Fibroblast of lung (primary cell): ENCODE data around the gene CLEC2A. TPM values are rescaled to one million over a fixed set of nuclear protein-coding genes. Genes with fewer than 3 reads are reported as not detected.

ENCODE experiments used
- DNase-seq, 2 donors: peaks; one replicate each; pipeline versions ENCODE4 v3.0.0 to v3.0.0-alpha.2; 2010; ENCODE audit warnings: low read depth in 2 of 2
- H2AFZ ChIP-seq: 2 replicates; pipeline ENCODE4 v1.5.1; 2012; ENCODE audit warnings: low read length, control low read depth, inconsistent platforms
- H3K27ac ChIP-seq: 2 replicates; pipeline ENCODE4 v1.5.1; 2011; ENCODE audit warnings: low read length, control low read depth; ENCODE audit not compliant: insufficient read depth
- H3K27me3 ChIP-seq: 2 replicates; pipeline ENCODE4 v1.5.1; 2011; ENCODE audit warnings: mild to moderate bottlenecking, low read length; ENCODE audit not compliant: control insufficient read depth, insufficient read depth
- H3K36me3 ChIP-seq: 2 replicates; pipeline ENCODE4 v1.5.1; 2011; ENCODE audit warnings: low read length; ENCODE audit not compliant: control insufficient read depth, insufficient read depth
- H3K4me1 ChIP-seq: 2 replicates; pipeline ENCODE4 v1.5.1; 2011; ENCODE audit warnings: low read length; ENCODE audit not compliant: control insufficient read depth, insufficient read depth; ENCODE audit errors: extremely low read depth
- H3K4me2 ChIP-seq: 2 replicates; pipeline ENCODE4 v1.5.1; 2011; ENCODE audit warnings: low read length, control low read depth; ENCODE audit not compliant: insufficient read depth; ENCODE audit errors: extremely low read depth
- H3K4me3 ChIP-seq, 4 experiments: fragments of 200-600 bp in 1 of 4; sonication (generic) in 1 of 4; replicated peaks in 1 of 4; 2 replicates each; pipeline ENCODE4 v1.5.1; 2011 to 2016; ENCODE audit warnings: low read length in 4 of 4, low read depth in 3 of 4, mild to moderate bottlenecking in 3 of 4, control low read depth in 2 of 4, inconsistent platforms in 1 of 4, mixed read lengths in 1 of 4; ENCODE audit not compliant: insufficient read depth in 1 of 4; ENCODE audit errors: control extremely low read depth in 1 of 4
- H3K79me2 ChIP-seq: 2 replicates; pipeline ENCODE4 v1.5.1; 2012; ENCODE audit warnings: mild to moderate bottlenecking, low read length, inconsistent platforms; ENCODE audit not compliant: control insufficient read depth, insufficient read depth
- H3K9ac ChIP-seq: 2 replicates; pipeline ENCODE4 v1.5.1; 2011; ENCODE audit warnings: mild to moderate bottlenecking, low read length, control low read depth; ENCODE audit not compliant: insufficient read depth
- H3K9me3 ChIP-seq: 2 replicates; pipeline ENCODE4 v1.5.1; 2012; ENCODE audit warnings: low read depth, low read length; ENCODE audit not compliant: control insufficient read depth, insufficient read depth
- H4K20me1 ChIP-seq: 2 replicates; pipeline ENCODE4 v1.5.1; 2011; ENCODE audit warnings: low read length; ENCODE audit not compliant: control insufficient read depth, insufficient read depth; ENCODE audit errors: extremely low read depth
- CTCF ChIP-seq, 2 donors: IDR thresholded peaks in 1 of 2; conservative IDR thresholded peaks in 1 of 2; 1 replicate in 1 of 2; 2 replicates in 1 of 2; pipeline ENCODE4 v1.5.1; 2011 to 2012; ENCODE audit warnings: low read length in 2 of 2, control low read depth in 1 of 2, inconsistent platforms in 1 of 2, low read depth in 1 of 2, mild to moderate bottlenecking in 1 of 2
- EZH2 ChIP-seq: IDR thresholded peaks from 2 replicates; pipeline ENCODE4 v1.5.1; 2012; ENCODE audit warnings: low read length, control low read depth, mild to moderate bottlenecking; ENCODE audit errors: missing control alignments
- polyA plus RNA-seq, 2 donors: library from polyadenylated mRNA; depleted of rRNA in 1 of 2; stranded (reverse) in 1 of 2; unstranded in 1 of 2; fragments of >200 nt; gene quantifications; 2 replicates each; pipeline ENCODE4 v1.2.1, GENCODE V29; 2011 to 2012; ENCODE audit warnings: missing spikeins in 1 of 2
- total RNA-seq: library from RNA; depleted of rRNA; stranded (reverse); fragments of >200 nt; gene quantifications from 2 replicates; pipeline ENCODE4 v1.2.1, GENCODE V29; 2014

The CLEC2A gene
- total and polyA plus RNA-seq, 2 donors (not counting 1 experiment from before 2014, with no cell fraction given): not detected

DNA sequence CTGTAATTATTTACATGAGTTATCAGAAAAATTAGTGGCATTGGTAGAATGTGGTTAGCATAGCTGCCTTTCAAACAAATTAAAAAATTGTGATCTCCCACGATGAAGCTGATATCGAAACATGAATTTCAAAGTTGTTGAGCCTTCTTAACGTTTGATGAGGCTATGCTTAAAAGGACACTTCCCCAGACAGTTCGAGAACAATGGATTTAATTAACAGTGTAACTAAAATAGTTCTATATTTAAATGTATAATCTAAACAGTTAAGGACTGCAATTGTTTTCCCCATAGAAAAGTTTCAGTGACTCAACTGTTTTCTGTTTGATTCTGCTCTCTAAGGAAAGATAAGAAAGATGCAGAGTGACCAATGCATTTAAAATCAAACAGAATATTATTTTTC, 64.6 kb downstream of the CLEC2A start:
- Histone ChIP-seq H3K4me3 (peak overlapping the region in 3 of 4 experiments; percentile 16 to 91 (median 56)), H3K27me3 (no peaks in the 10 kb centered on the region), H3K4me1 (no peaks in the 10 kb centered on the region), H3K9ac (no peak overlapping the region), H3K36me3 (no peaks in the 10 kb centered on the region), H3K79me2 (no peaks in the 10 kb centered on the region), H3K4me2 (peak overlapping the region; percentile 37), H4K20me1 (no peaks in the 10 kb centered on the region), H3K27ac (no peak overlapping the region), H3K9me3 (no peaks in the 10 kb centered on the region), H2AFZ (no peak overlapping the region)
- DNase-seq: peak in 1 of 2 donors; percentile 7
- TF ChIP-seq CTCF (conservative IDR thresholded peaks at IDR 0.05 in 1 of 2, IDR thresholded peaks at IDR 0.05 in 1 of 2; ENCODE audit: low read depth in 1 of 2, low read length in 2 of 2) (no peak), EZH2 (no peak)

DNA sequence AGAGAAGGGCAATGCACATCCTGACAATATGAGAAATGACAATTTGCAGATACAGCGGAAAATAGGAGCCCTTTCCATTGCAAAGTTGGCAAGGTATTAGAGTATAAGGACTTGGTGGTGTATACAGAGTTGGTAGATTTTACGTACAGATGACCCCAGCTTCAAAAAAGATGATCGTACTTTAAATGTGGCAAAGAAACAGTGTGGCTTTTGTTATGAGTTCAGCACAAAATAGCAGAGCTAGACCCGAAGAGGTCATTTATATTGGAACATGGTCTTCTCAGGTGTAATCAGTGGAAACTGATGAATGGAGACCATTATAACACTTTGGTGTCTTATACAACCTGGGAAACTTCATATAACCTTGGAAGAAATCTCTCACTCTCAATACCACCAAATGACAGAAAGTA, 65.3 kb downstream of the CLEC2A start:
- Histone ChIP-seq H3K4me3 (peak overlapping the region in 2 of 4 experiments; percentile 56 to 91), H3K4me1 (no peaks in the 10 kb centered on the region), H3K4me2 (peak overlapping the region; percentile 15), H3K36me3 (no peaks in the 10 kb centered on the region), H3K27ac (no peak overlapping the region), H3K9ac (no peak overlapping the region), H3K27me3 (no peaks in the 10 kb centered on the region), H2AFZ (no peak overlapping the region), H4K20me1 (no peaks in the 10 kb centered on the region), H3K79me2 (no peaks in the 10 kb centered on the region), H3K9me3 (no peaks in the 10 kb centered on the region)
- TF ChIP-seq CTCF (conservative IDR thresholded peaks at IDR 0.05 in 1 of 2, IDR thresholded peaks at IDR 0.05 in 1 of 2; ENCODE audit: low read depth in 1 of 2, low read length in 2 of 2) (no peak), EZH2 (no peak)
- no peak for DNase-seq

DNA sequence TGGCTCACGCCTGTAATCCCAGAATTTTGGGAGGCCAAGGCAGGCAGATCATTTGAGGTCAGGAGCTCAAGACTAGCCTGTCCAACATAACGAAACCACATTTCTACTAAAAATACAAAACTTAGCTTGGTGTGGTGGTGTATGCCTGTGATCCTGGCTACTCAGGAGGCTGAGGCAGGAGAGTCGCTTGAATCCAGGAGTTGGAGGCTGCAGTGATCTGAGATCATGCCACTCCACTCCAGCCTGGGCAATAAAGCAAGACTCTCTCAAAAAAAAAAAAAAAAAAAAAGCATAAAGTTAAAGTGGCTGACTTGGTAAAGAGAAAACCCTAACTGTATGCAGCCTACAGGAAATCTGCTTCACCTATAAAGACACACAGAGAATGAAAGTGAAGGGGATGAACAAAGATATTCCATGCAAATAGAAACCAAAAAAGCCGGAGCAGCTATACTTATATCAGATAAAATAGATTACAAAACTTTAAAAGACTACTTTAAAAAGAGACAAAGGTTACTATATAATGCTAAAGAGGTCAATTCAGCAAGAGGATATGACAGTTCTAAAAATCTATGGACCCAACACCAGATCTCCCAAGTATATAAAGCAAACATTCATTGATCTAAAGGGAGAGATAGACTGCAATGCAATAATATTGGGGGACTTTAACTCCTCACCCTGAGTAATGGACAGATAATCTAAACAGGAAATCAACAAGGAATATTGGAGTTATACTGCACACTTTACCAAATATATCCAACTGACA, 67.1 kb downstream of the CLEC2A start:
- peak overlapping the region in 2 of 4 experiments; percentile 6 to 12 for H3K4me3 ChIP-seq
- H3K9ac ChIP-seq: no peak overlapping the region
- H4K20me1 ChIP-seq: no peaks in the 10 kb centered on the region
- peak overlapping the region; percentile 9 for H2AFZ ChIP-seq
- no peak overlapping the region for H3K4me2 ChIP-seq
- H3K36me3 ChIP-seq: no peaks in the 10 kb centered on the region
- H3K27me3 ChIP-seq: no peaks in the 10 kb centered on the region
- no peaks in the 10 kb centered on the region for H3K4me1 ChIP-seq
- H3K79me2 ChIP-seq: no peaks in the 10 kb centered on the region
- DNase-seq: no peak
- no peak overlapping the region for H3K27ac ChIP-seq
- no peaks in the 10 kb centered on the region for H3K9me3 ChIP-seq
- no peak for TF ChIP-seq CTCF (conservative IDR thresholded peaks at IDR 0.05 in 1 of 2, IDR thresholded peaks at IDR 0.05 in 1 of 2; ENCODE audit: low read depth in 1 of 2, low read length in 2 of 2)
- no peak for TF ChIP-seq EZH2

Other genes with a start within 250 kb of the CLEC2A start
- not detected in 2 replicates for gene CLECL1, start 199.3 kb downstream of the CLEC2A start, total RNA-seq
- gene CLECL1, start 199.3 kb downstream of the CLEC2A start, polyA plus RNA-seq: not detected in 2 replicates
- not detected in 2 replicates for gene CD69, start 171.5 kb downstream of the CLEC2A start, total RNA-seq
- gene CD69, start 171.5 kb downstream of the CLEC2A start, polyA plus RNA-seq: not detected in 2 replicates
- gene KLRF1, start 104.9 kb downstream of the CLEC2A start, total RNA-seq: not detected in 2 replicates
- 0.11 TPM in 1 of 2 replicates, not detected in the other for gene KLRF1, start 104.9 kb downstream of the CLEC2A start, polyA plus RNA-seq
- 15.7 and 26.2 TPM in 2 replicates for gene CLEC2B, start 63.0 kb downstream of the CLEC2A start, total RNA-seq
- gene CLEC2B, start 63.0 kb downstream of the CLEC2A start, polyA plus RNA-seq: 9.3 and 9.7 TPM in 2 replicates
- gene KLRF2, start 50.9 kb downstream of the CLEC2A start, total RNA-seq: not detected in 2 replicates
- gene KLRF2, start 50.9 kb downstream of the CLEC2A start, polyA plus RNA-seq: not detected in 2 replicates
- gene CLEC12A, start 39.0 kb upstream of the CLEC2A start, total RNA-seq: not detected in 2 replicates
- gene CLEC12A, start 39.0 kb upstream of the CLEC2A start, polyA plus RNA-seq: not detected in 2 replicates
- gene CLEC1B, start 66.8 kb upstream of the CLEC2A start, total RNA-seq: not detected in 2 replicates
- not detected in 2 replicates for gene CLEC1B, start 66.8 kb upstream of the CLEC2A start, polyA plus RNA-seq
- gene CLEC12B, start 78.3 kb upstream of the CLEC2A start, total RNA-seq: not detected in 2 replicates
- 0.02 TPM in 1 of 2 replicates, not detected in the other for gene CLEC12B, start 78.3 kb upstream of the CLEC2A start, polyA plus RNA-seq
- gene CLEC9A, start 98.3 kb upstream of the CLEC2A start, total RNA-seq: not detected in 2 replicates
- not detected in 2 replicates for gene CLEC9A, start 98.3 kb upstream of the CLEC2A start, polyA plus RNA-seq
- not detected in 2 replicates for gene CLEC1A, start 166.6 kb upstream of the CLEC2A start, total RNA-seq
- 0.08 TPM in 1 of 2 replicates, not detected in the other for gene CLEC1A, start 166.6 kb upstream of the CLEC2A start, polyA plus RNA-seq
- not detected in 2 replicates for gene CLEC7A, start 197.8 kb upstream of the CLEC2A start, total RNA-seq
- gene CLEC7A, start 197.8 kb upstream of the CLEC2A start, polyA plus RNA-seq: 0.03 TPM in 1 of 2 replicates, not detected in the other
- 0.26 and 1.2 TPM in 2 replicates for gene OLR1, start 239.8 kb upstream of the CLEC2A start, total RNA-seq
- 3.2 and 27.4 TPM in 2 replicates for gene OLR1, start 239.8 kb upstream of the CLEC2A start, polyA plus RNA-seq
- under 0.01 and 0.50 TPM in 2 replicates for gene TMEM52B, start 246.7 kb upstream of the CLEC2A start, total RNA-seq
- gene TMEM52B, start 246.7 kb upstream of the CLEC2A start, polyA plus RNA-seq: 0.53 and 5.7 TPM in 2 replicates